GM18519 (cell line): Measurements from ENCODE around the gene RASSF6.
"Not testable (repeated sequence)": the region's sequence is repeated elsewhere in the genome, so short reads cannot be mapped to it uniquely, and the experiment has no call there.

Source experiments
- ATAC-seq: cut with Tn5 transposase; IDR thresholded peaks from one replicate; pipeline ENCODE4 v1.9.1; 2021; ENCODE audit warnings: mild to moderate bottlenecking, moderate library complexity; ENCODE audit not compliant: unreplicated experiment, low FRiP score

RASSF6 gene

GRCh38 chr4:73613130-73613529, 7.1 kb downstream of the RASSF6 start:
- ATAC-seq = no peak

- ATAC-seq = no peak
These were observed 8.2 kb downstream of the RASSF6 start for GRCh38 chr4:73612032-73612431.

GRCh38 chr4:73609706-73610105, 10.5 kb downstream of the RASSF6 start:
- ATAC-seq = no peak

DNA sequence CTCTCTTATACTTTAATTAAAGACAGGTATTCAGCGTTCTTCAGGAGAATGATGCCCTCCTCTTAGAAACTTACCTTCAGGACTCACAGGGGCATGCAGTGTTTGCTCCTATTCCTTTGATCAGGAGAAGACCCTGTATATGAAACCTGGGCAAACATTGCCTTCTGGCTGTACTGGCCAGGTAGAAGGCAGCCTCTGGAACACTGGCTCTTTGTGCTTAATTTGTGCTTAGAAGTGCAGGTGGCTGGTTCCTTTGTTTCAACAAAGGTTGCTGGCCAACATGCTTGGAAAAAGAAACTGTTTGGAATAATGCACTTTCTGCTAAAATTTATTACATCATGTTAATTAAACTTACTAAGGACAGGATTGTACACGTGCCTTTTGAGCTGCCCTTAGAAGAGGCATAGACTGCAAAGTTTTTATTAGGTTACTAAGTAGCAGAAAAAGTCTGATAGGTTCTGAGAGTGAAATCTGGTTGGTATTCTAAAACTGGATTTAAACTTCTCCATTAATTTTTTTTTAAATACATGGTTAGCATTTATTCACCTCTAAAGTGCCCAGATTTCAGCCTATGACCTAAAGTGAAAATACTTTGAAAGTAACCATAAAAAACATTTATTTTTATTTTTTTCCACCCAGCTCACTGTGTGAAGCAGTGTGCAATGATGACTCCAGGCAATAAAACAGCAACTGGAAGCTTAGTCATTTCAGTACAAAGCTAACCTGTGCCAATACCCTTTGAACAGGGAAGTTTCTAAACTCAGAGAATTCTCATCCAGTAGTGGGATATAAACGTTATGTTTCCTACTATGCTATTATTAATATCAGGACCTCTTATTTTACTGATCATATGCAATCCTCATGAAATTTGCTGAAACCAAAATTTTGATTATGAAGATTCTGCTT, 11.3 kb downstream of the RASSF6 start:
- no peak for ATAC-seq

- no peak for ATAC-seq
These were observed 12.7 kb downstream of the RASSF6 start for GRCh38 chr4:73607375-73608033.

- ATAC-seq = peak; percentile 55
These were observed 13.7 kb downstream of the RASSF6 start for GRCh38 chr4:73606465-73606974.

DNA sequence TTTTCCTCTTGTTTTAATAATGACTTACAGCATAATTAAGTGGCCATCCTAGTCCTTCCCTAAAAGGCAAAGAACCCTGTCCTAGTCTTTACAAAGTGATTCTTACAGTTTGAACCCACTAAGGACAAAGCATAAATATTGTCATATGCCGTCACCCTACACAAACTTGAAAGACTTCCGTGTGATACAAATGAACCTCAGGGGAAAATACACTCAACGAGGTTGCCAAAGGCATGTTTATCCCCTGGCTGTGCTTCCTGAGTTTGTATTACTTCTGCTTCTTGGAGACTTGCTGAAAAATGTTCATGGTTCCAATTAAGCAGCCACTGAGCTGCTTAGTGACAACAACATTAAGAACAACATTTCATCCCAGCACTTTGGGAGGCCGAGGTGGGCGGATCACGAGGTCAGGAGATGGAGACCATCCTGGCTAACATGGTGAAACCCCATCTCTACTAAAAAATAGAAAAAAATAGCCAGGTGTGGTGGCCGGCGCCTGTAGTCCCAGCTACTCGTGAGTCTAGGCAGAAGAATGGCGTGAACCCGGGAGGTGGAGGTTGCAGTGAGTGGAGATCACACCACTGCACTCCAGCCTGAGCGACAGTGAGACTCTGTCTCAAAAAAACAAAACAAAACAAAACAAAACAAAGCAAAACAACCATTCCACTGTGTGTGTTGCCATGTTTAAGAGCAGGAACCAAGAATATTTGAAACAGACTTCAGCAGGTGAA, 16.2 kb downstream of the RASSF6 start:
- no peak for ATAC-seq

GRCh38 chr4:73603271-73603710, 16.9 kb downstream of the RASSF6 start:
- ATAC-seq = peak; percentile 43

DNA sequence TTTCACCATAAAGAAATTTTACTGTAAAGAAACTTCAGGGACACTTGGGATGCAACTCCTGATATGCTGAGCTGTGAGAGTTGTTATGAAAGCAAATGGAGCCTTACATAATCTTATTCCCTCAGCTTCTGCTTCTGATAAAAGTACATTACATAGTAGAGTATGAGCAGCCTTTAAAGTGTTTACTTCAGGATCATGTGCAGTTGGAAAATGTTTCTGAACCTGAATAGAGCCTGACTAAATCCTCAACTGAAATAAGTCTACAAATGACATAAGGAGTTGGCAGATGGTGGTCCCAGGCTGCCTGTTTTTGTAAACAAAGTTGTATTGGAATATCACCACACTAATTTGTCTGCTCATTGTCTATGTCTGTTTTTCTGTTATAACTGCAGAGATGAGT, 19.3 kb downstream of the RASSF6 start:
- no peak for ATAC-seq

- no peak for ATAC-seq
These were observed 21.1 kb downstream of the RASSF6 start for GRCh38 chr4:73599182-73599581.

GRCh38 chr4:73597594-73597993, 22.6 kb downstream of the RASSF6 start:
- ATAC-seq = no peak

DNA sequence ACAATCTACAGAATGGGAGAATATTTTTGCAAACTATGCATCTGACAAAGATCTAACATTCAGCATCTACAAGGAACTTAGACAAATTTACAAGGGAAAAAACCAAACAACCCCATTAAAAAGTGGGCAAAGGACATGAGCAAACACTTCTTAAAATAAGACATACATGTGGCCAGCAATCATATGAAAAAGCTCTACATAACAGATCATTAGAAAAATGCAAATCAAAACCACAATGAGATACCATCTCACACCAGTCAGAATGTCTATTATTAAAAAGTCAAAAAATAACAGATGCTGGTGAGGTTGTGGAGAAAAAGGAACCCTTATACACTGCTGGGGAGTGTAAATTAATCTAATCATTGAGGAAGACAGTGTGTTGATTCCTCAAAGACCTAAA, 23.1 kb downstream of the RASSF6 start:
- not testable (repeated sequence) for ATAC-seq

- no peak for ATAC-seq
These were observed 24.2 kb downstream of the RASSF6 start for GRCh38 chr4:73596001-73596400.

GRCh38 chr4:73593631-73594241, 26.5 kb downstream of the RASSF6 start:
- no peak for ATAC-seq

DNA sequence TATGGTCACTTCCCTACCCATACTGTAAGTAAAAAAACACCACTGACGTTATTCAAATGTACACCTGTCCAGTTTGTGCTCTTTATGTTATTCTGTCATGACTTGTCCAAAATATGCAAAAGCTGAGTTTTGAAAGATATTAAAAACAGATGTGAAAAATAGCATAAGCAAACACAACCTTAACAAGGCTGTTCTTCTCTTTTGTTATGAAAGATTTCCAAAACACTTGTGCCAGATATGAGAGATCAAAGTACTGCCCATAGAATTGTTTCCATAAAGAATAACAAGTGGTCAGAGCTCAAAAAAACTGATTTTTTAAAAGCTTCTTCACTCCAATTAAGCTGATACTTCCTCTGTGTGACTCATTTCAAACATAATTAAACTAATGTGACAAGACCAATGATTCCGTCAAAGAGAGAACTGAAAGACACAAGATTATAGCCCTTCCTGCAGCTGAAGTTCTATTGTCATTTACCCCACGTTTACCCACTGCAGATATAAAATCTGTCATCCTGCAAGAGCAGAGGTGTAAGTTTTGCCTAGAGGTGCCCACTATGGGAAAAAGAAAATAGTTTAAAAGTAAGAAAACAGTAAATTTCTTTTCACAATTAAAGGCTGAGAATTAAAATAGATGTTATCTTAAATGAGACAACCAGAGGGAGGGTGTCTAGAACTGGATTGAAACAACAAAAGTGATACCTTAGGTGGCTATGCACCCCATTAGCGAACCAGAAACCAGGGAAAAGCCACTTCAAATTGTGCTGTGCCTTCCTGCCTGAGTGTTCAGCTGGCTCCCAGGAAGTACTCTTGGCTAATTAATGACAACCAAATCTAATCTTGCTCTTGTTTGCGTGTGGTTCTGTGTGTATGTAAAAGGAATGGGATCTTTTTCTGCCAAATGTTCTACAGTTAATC, 30.1 kb downstream of the RASSF6 start:
- peak; percentile 93 for ATAC-seq

GRCh38 chr4:73589261-73589847, 30.9 kb downstream of the RASSF6 start:
- ATAC-seq = peak; percentile 22

GRCh38 chr4:73588613-73589012, 31.6 kb downstream of the RASSF6 start:
- ATAC-seq = no peak

DNA sequence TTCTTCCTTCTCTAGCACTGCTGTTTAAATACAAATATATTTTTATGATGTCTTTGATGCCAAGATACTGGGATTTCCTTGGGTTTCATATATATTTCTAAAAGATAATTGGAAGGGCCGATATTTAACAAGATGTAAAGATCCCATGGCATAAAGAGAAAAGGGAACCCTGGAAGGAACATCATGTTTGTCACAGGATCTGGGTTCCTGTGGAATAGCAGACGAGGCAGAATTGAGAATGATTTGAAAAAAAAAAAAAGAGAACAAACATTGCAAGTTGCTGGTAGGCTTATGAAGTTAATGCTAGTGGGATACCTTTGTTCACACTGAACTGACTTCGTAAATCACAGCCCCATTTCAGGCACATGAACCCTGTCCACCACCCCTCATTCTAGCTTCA, 33.6 kb downstream of the RASSF6 start:
- ATAC-seq = no peak

DNA sequence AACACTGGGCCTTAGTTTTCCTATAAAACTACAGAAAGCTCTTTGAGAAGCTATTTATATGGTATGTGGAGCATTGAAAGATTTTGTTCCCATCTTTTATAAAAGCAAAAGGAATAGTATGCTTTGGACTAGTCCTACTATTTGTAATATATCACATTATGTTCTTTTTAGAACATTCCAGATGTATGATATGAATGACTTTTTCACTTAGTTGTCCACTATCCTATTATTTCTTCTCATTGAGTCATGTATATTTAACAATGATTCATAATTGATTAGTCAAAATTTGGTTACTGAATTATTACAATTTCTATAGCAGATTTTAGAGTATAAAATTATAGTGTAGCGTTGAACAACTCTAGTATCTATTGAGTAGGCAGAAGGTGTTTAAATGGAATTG, 34.2 kb downstream of the RASSF6 start:
- ATAC-seq = no peak
